ENCODE measurements around the gene RASAL2. TPM values are rescaled to one million over a fixed set of nuclear protein-coding genes. Genes with fewer than 3 reads are reported as not detected.

RASAL2 gene
- total and polyA plus RNA-seq, 9 of the 15 experiments (the other 6 are each of a cell fraction or from before 2014, with no cell fraction given) = 0.13 to 1.0 (median 0.62) TPM

DNA sequence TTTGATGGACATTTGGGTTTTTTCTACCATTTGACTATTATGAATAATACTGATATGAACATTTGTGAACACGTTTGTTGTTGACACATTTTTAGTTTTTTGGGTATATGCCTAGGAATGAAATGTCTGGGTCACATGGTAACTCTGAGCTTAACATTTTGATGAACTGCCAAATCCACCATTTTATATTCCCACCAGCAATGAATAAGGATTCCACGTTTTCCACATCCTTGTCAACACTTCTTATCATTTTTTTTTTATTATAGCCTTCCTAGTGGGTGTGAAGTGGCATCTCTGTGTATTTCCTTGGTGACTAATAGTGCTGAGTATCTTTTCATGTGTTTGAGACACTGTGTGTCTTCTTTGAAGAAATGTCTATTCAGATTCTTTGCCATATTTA is 67.6 kb downstream of the RASAL2 start:
- no TSS peak for BruUV-seq (replicated peaks)
- intact Hi-C loops (cut with micrococcal nuclease) = no loop called here
- no peaks in the 10 kb centered on the region for H3K79me2 ChIP-seq (ENCODE audit: control insufficient read depth, insufficient read depth, low read length)
- TF ChIP-seq ZNF384 (IDR thresholded peaks at IDR 0.05; ENCODE audit: low read depth, low read length) (no peak), ZNF124 (CRISPR knock-in tag; IDR thresholded peaks at IDR 0.05) (no peak), CEBPG (CRISPR knock-in tag; IDR thresholded peaks at IDR 0.05) (no peak), CEBPG (tag; conservative IDR thresholded peaks at IDR 0.05 in 1 of 2, IDR thresholded peaks at IDR 0.05 in 1 of 2) (no peak), TCFL5 (CRISPR knock-in tag; conservative IDR thresholded peaks at IDR 0.05) (no peak), ZFPM2 (CRISPR knock-in tag; IDR thresholded peaks at IDR 0.05) (no peak), KAT2B (IDR thresholded peaks at IDR 0.05; ENCODE audit: low read depth, low read length) (no peak), SMAD4 (CRISPR knock-in tag; conservative IDR thresholded peaks at IDR 0.05) (no peak), CSDE1 (IDR thresholded peaks at IDR 0.05) (no peak)
- TF ChIP-seq, protein P1, sequence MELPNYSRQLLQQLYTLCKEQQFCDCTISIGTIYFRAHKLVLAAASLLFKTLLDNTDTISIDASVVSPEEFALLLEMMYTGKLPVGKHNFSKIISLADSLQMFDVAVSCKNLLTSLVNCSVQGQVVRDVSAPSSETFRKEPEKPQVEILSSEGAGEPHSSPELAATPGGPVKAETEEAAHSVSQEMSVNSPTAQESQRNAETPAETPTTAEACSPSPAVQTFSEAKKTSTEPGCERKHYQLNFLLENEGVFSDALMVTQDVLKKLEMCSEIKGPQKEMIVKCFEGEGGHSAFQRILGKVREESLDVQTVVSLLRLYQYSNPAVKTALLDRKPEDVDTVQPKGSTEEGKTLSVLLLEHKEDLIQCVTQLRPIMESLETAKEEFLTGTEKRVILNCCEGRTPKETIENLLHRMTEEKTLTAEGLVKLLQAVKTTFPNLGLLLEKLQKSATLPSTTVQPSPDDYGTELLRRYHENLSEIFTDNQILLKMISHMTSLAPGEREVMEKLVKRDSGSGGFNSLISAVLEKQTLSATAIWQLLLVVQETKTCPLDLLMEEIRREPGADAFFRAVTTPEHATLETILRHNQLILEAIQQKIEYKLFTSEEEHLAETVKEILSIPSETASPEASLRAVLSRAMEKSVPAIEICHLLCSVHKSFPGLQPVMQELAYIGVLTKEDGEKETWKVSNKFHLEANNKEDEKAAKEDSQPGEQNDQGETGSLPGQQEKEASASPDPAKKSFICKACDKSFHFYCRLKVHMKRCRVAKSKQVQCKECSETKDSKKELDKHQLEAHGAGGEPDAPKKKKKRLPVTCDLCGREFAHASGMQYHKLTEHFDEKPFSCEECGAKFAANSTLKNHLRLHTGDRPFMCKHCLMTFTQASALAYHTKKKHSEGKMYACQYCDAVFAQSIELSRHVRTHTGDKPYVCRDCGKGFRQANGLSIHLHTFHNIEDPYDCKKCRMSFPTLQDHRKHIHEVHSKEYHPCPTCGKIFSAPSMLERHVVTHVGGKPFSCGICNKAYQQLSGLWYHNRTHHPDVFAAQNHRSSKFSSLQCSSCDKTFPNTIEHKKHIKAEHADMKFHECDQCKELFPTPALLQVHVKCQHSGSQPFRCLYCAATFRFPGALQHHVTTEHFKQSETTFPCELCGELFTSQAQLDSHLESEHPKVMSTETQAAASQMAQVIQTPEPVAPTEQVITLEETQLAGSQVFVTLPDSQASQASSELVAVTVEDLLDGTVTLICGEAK (IDR thresholded peaks at IDR 0.05) = no peak
- TF ChIP-seq, protein P1 (CRISPR knock-in tag; IDR thresholded peaks at IDR 0.05) = no peak
- TF ChIP-seq, protein P2, sequence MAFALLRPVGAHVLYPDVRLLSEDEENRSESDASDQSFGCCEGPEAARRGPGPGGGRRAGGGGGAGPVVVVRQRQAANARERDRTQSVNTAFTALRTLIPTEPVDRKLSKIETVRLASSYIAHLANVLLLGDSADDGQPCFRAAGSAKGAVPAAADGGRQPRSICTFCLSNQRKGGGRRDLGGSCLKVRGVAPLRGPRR (CRISPR knock-in tag; IDR thresholded peaks at IDR 0.05) = no peak
- TF ChIP-seq, protein P3, sequence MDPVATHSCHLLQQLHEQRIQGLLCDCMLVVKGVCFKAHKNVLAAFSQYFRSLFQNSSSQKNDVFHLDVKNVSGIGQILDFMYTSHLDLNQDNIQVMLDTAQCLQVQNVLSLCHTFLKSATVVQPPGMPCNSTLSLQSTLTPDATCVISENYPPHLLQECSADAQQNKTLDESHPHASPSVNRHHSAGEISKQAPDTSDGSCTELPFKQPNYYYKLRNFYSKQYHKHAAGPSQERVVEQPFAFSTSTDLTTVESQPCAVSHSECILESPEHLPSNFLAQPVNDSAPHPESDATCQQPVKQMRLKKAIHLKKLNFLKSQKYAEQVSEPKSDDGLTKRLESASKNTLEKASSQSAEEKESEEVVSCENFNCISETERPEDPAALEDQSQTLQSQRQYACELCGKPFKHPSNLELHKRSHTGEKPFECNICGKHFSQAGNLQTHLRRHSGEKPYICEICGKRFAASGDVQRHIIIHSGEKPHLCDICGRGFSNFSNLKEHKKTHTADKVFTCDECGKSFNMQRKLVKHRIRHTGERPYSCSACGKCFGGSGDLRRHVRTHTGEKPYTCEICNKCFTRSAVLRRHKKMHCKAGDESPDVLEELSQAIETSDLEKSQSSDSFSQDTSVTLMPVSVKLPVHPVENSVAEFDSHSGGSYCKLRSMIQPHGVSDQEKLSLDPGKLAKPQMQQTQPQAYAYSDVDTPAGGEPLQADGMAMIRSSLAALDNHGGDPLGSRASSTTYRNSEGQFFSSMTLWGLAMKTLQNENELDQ (CRISPR knock-in tag; IDR thresholded peaks at IDR 0.05; ENCODE audit: borderline replicate concordance) = no peak

More for the DNA sequence above, 67.6 kb downstream of the RASAL2 start:
- CTCF ChIA-PET (ENCODE audit: low intra/inter-chr PET ratio) = no interaction called here
- DNase-seq (ENCODE audit: extremely low read depth in 1 of 4, low spot score in 3 of 4) (no peak), FAIRE-seq (no peak), ATAC-seq (no peak)
- POLR2A ChIA-PET = no interaction called here
- Histone ChIP-seq H3K27ac (ENCODE audit: extremely low read depth, low read depth, low read length) (no peak overlapping the region), H3K9me1 (ENCODE audit: control insufficient read depth, insufficient read depth, low read length) (no peaks in the 10 kb centered on the region), H2AFZ (ENCODE audit: low read depth, low read length) (no peak overlapping the region), H3K9ac (ENCODE audit: insufficient read depth in 1 of 2, low read depth in 2 of 2, low read length in 2 of 2) (no peak overlapping the region), H4K20me1 (replicated peaks; ENCODE audit: control insufficient read depth, insufficient read depth, low read length) (no peaks in the 10 kb centered on the region), H3K4me2 (ENCODE audit: insufficient read depth, low read length) (no peak overlapping the region), H3K9me3 (replicated peaks; ENCODE audit: control insufficient read depth, insufficient read depth, low read depth, low read length) (no peaks in the 10 kb centered on the region), H3K36me3 (ENCODE audit: control insufficient read depth, insufficient read depth, low read length) (no peaks in the 10 kb centered on the region), H3K4me1 (replicated peaks in 1 of 2; ENCODE audit: control insufficient read depth in 2 of 2, insufficient read depth in 2 of 2, low read length in 2 of 2) (no peaks in the 10 kb centered on the region), H3K4me3 (no peak overlapping the region), H3K27me3 (ENCODE audit: control insufficient read depth in 2 of 2, insufficient read depth in 2 of 2, low read length in 2 of 2) (no peaks in the 10 kb centered on the region)
- 2% methylated on average over 2 of the region's 2 CpGs for WGBS (ENCODE audit: insufficient coverage, low coverage, missing lambda C conversion rate)
- in situ Hi-C loops (cut with MboI) = no loop called here

All from K562 (cell line).